ENCODE data around the gene SLC13A5.
A peak's percentile ranks its signal among the peaks of the same experiment; 100 is the strongest.

The SLC13A5 gene

GRCh38 chr17:6654841-6655731 lies 58.1 kb downstream of the SLC13A5 start:
- Histone ChIP-seq H3K4me1 (ENCODE audit: control insufficient read depth, insufficient read depth, low read length, unreplicated experiment) (peaks cover 22% of the 10 kb centered on the region), H2AFZ (ENCODE audit: low read length, unreplicated experiment) (no peak overlapping the region), H3K27ac (ENCODE audit: low read depth, low read length) (no peak overlapping the region), H3K36me3 (ENCODE audit: insufficient read depth, low read length) (no peaks in the 10 kb centered on the region), H3K27me3 (ENCODE audit: insufficient read depth, low read length) (peaks cover 26% of the 10 kb centered on the region), H3K4me3 (ENCODE audit: low read depth, low read length) (peak overlapping the region; percentile 30; the same call in 1 of the 2 replicates), H3K79me2 (ENCODE audit: control insufficient read depth, insufficient read depth, low read length, unreplicated experiment) (peaks cover 26% of the 10 kb centered on the region)

- H3K4me1 ChIP-seq (ENCODE audit: control insufficient read depth, insufficient read depth, low read length, unreplicated experiment): peaks cover 24% of the 10 kb centered on the region
- peaks cover 55% of the 10 kb centered on the region for H3K79me2 ChIP-seq (ENCODE audit: control insufficient read depth, insufficient read depth, low read length, unreplicated experiment)
- peaks cover 12% of the 10 kb centered on the region; the same call in 1 of the 2 replicates for H3K27me3 ChIP-seq (ENCODE audit: insufficient read depth, low read length)
- peak overlapping the region; percentile 96 for H3K4me3 ChIP-seq (ENCODE audit: low read depth, low read length)
- H3K36me3 ChIP-seq (ENCODE audit: insufficient read depth, low read length): no peaks in the 10 kb centered on the region
- peak overlapping the region; percentile 97 for H2AFZ ChIP-seq (ENCODE audit: low read length, unreplicated experiment)
- peak overlapping the region; percentile 97 for H3K27ac ChIP-seq (ENCODE audit: low read depth, low read length)
Observed at GRCh38 chr17:6651919-6652452, 61.2 kb downstream of the SLC13A5 start.

DNA sequence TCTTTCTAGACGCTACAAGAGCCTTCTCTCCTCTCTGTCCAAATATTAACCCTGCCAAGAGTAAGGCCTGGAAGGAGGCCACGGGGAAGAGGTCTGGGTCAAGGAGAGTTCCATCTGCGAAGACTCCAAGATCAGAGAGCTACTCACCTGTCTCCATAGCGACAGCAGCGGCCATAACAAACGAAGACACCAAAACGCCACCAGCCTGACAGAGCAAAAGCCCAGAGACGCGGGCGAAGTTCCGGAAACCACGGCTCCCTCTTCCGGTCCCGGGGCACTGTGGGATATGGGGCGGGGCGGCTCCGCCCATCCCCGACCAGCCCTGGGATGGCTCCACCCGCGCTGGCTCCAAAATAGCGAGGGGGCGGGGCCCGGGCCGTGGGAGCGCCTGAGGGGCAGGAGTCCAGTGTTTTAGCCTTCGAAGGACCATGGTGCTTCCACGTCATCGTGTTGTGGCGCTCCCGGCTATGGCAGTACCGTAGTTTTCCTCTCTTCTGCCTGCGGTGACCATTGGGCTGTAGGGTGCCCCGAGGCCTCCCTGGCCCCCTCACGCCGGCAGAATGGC lies 61.7 kb downstream of the SLC13A5 start, which contains the start of the genes C17orf100 and MED31:
Gene C17orf100, plus strand, starts transcription at position 409 of the 565 bp plus-strand sequence. Its CDS starts 152 bp downstream, at position 561.
Gene MED31, minus strand, starts transcription at position 252 of the 565 bp plus-strand sequence. Its CDS starts 77 bp downstream, at position 175.
- H3K79me2 ChIP-seq (ENCODE audit: control insufficient read depth, insufficient read depth, low read length, unreplicated experiment): peaks cover 55% of the 10 kb centered on the region
- H2AFZ ChIP-seq (ENCODE audit: low read length, unreplicated experiment): peak within 1 kb of the TSS; percentile 97
- H3K27ac ChIP-seq (ENCODE audit: low read depth, low read length): peak within 1 kb of the TSS; percentile 97
- peaks cover 24% of the 10 kb centered on the region for H3K4me1 ChIP-seq (ENCODE audit: control insufficient read depth, insufficient read depth, low read length, unreplicated experiment)
- peaks cover 12% of the 10 kb centered on the region; the same call in 1 of the 2 replicates for H3K27me3 ChIP-seq (ENCODE audit: insufficient read depth, low read length)
- H3K36me3 ChIP-seq (ENCODE audit: insufficient read depth, low read length): no peaks in the 10 kb centered on the region
- peak within 1 kb of the TSS; percentile 96 for H3K4me3 ChIP-seq (ENCODE audit: low read depth, low read length)

DNA sequence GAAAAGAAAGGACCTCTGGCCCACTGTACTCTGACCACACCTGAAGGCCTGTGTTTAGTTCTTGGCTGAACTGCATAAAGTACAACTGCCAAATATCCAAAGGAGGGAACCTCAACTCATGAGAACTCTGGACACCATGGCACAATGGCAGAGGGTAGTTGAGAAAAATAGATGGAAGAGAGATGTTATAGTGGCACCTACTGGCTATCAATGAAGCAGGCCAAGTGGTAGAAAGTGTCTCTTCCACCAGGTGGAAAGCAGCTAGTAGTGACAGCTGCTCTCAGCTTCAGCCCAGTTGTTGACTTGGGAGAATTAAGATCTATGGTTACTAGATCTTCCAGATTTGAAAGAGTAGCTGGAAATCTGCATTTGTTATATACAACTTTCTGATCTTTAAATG lies 65.0 kb downstream of the SLC13A5 start:
- H3K4me1 ChIP-seq (ENCODE audit: control insufficient read depth, insufficient read depth, low read length, unreplicated experiment): peaks cover 17% of the 10 kb centered on the region
- H3K4me3 ChIP-seq (ENCODE audit: low read depth, low read length): no peak overlapping the region
- H2AFZ ChIP-seq (ENCODE audit: low read length, unreplicated experiment): no peak overlapping the region
- H3K27ac ChIP-seq (ENCODE audit: low read depth, low read length): no peak overlapping the region
- H3K79me2 ChIP-seq (ENCODE audit: control insufficient read depth, insufficient read depth, low read length, unreplicated experiment): peaks cover 71% of the 10 kb centered on the region
- peaks cover 12% of the 10 kb centered on the region; the same call in 1 of the 2 replicates for H3K36me3 ChIP-seq (ENCODE audit: insufficient read depth, low read length)
- H3K27me3 ChIP-seq (ENCODE audit: insufficient read depth, low read length): no peaks in the 10 kb centered on the region

GRCh38 chr17:6643451-6644125 lies 69.6 kb downstream of the SLC13A5 start:
- Histone ChIP-seq H3K4me1 (ENCODE audit: control insufficient read depth, insufficient read depth, low read length, unreplicated experiment) (peaks cover 28% of the 10 kb centered on the region), H2AFZ (ENCODE audit: low read length, unreplicated experiment) (no peak overlapping the region), H3K36me3 (ENCODE audit: insufficient read depth, low read length) (peaks cover 12% of the 10 kb centered on the region; the same call in 1 of the 2 replicates), H3K4me3 (ENCODE audit: low read depth, low read length) (no peak overlapping the region), H3K79me2 (ENCODE audit: control insufficient read depth, insufficient read depth, low read length, unreplicated experiment) (peaks cover 66% of the 10 kb centered on the region), H3K27ac (ENCODE audit: low read depth, low read length) (no peak overlapping the region), H3K27me3 (ENCODE audit: insufficient read depth, low read length) (no peaks in the 10 kb centered on the region)

- Histone ChIP-seq H3K27ac (ENCODE audit: low read depth, low read length) (peak overlapping the region; percentile 36), H3K4me3 (ENCODE audit: low read depth, low read length) (peak overlapping the region; percentile 81), H3K4me1 (ENCODE audit: control insufficient read depth, insufficient read depth, low read length, unreplicated experiment) (peaks cover 28% of the 10 kb centered on the region), H3K36me3 (ENCODE audit: insufficient read depth, low read length) (peaks cover 12% of the 10 kb centered on the region; the same call in 1 of the 2 replicates), H3K27me3 (ENCODE audit: insufficient read depth, low read length) (no peaks in the 10 kb centered on the region), H3K79me2 (ENCODE audit: control insufficient read depth, insufficient read depth, low read length, unreplicated experiment) (peaks cover 58% of the 10 kb centered on the region), H2AFZ (ENCODE audit: low read length, unreplicated experiment) (no peak overlapping the region)
Observed at GRCh38 chr17:6642592-6642991, 70.6 kb downstream of the SLC13A5 start.

GRCh38 chr17:6641247-6641863 lies 71.8 kb downstream of the SLC13A5 start:
- peak overlapping the region; percentile 81 for H3K4me3 ChIP-seq (ENCODE audit: low read depth, low read length)
- peaks cover 28% of the 10 kb centered on the region for H3K4me1 ChIP-seq (ENCODE audit: control insufficient read depth, insufficient read depth, low read length, unreplicated experiment)
- H3K27me3 ChIP-seq (ENCODE audit: insufficient read depth, low read length): no peaks in the 10 kb centered on the region
- H3K79me2 ChIP-seq (ENCODE audit: control insufficient read depth, insufficient read depth, low read length, unreplicated experiment): peaks cover 51% of the 10 kb centered on the region
- H2AFZ ChIP-seq (ENCODE audit: low read length, unreplicated experiment): no peak overlapping the region
- peak overlapping the region; percentile 34 for H3K27ac ChIP-seq (ENCODE audit: low read depth, low read length)
- H3K36me3 ChIP-seq (ENCODE audit: insufficient read depth, low read length): peaks cover 12% of the 10 kb centered on the region; the same call in 1 of the 2 replicates

DNA sequence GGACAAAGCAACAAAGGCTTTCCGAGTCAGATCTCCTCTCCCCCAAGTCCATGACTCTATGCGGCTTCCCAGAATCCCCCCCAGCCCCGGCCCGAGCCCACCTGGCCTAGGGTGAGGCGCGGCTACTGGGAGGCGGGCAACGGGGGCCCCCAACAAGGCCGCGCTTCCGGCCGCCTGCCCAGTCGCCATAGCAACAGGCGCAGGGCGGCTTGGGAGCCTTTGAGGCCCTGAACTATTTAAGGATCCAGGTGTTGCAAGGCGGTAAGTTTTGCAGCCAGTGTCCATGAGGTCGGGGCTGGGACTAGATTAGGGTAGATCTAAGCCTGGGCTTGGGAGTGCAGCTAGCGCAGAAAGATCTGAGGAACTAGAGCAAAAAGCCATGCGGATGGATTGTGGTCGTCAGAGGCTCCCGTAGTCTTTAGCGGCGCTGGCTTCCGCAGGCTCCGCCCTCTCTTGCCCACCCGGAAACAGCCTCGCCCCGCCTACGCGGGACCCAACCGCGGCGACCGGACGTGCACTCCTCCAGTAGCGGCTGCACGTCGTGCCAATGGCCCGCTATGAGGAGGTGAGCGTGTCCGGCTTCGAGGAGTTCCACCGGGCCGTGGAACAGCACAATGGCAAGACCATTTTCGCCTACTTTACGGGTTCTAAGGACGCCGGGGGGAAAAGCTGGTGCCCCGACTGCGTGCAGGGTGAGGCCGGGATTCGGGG lies 72.5 kb downstream of the SLC13A5 start, which contains the start of the genes KIAA0753 and TXNDC17:
Gene KIAA0753, minus strand, starts transcription at position 176 of the 711 bp plus-strand sequence. CDS start 5,608 bp downstream, outside the sequence.
Gene TXNDC17, plus strand, starts transcription at position 525 of the 711 bp plus-strand sequence. Its CDS starts 23 bp downstream, at position 548.
- Histone ChIP-seq H3K27ac (ENCODE audit: low read depth, low read length) (peak within 1 kb of the TSS; percentile 74), H3K79me2 (ENCODE audit: control insufficient read depth, insufficient read depth, low read length, unreplicated experiment) (peaks cover 46% of the 10 kb centered on the region), H2AFZ (ENCODE audit: low read length, unreplicated experiment) (peak within 1 kb of the TSS; percentile 91), H3K4me3 (ENCODE audit: low read depth, low read length) (peak within 1 kb of the TSS; percentile 81), H3K36me3 (ENCODE audit: insufficient read depth, low read length) (peaks cover 8% of the 10 kb centered on the region; the same call in 1 of the 2 replicates), H3K4me1 (ENCODE audit: control insufficient read depth, insufficient read depth, low read length, unreplicated experiment) (peaks cover 28% of the 10 kb centered on the region), H3K27me3 (ENCODE audit: insufficient read depth, low read length) (no peaks in the 10 kb centered on the region)

Measured in ACC112 (cell line).